Stomach (tissue), 9 donors: ENCODE data around the gene CELA3A. TPM values are rescaled to one million over a fixed set of nuclear protein-coding genes. Genes with fewer than 3 reads are reported as not detected.
"Not testable (repeated sequence)": the region's sequence is repeated elsewhere in the genome, so short reads cannot be mapped to it uniquely, and the experiment has no call there.

Source experiments
- DNase-seq, 2 donors: peaks; one replicate each; pipeline versions ENCODE4 v3.0.0 to v3.0.0-alpha.2; 2013 to 2019
- H3K27ac ChIP-seq, 5 donors: fragments of 200-600 bp in 4 of 5; sonication (generic) in 4 of 5; one replicate each; pipeline ENCODE4 v1.5.1; 2013 to 2019; ENCODE audit warnings: mild to moderate bottlenecking in 1 of 5, moderate library complexity in 1 of 5
- H3K27me3 ChIP-seq, 3 donors: fragments of 200-600 bp; sonication (generic); one replicate each; pipeline ENCODE4 v1.5.1; 2017 to 2019; ENCODE audit warnings: mixed run types in 1 of 3
- H3K36me3 ChIP-seq, 4 donors: fragments of 200-600 bp; sonication (generic); 1 replicate in 3 of 4; 2 replicates in 1 of 4; pipeline ENCODE4 v1.5.1; 2016 to 2019
- H3K4me1 ChIP-seq, 4 donors: fragments of 200-600 bp; sonication (generic); one replicate each; pipeline ENCODE4 v1.5.1; 2016 to 2019
- H3K4me3 ChIP-seq, 4 donors: fragments of 200-600 bp; sonication (generic) in 3 of 4; one replicate each; pipeline ENCODE4 v1.5.1; 2016 to 2019; ENCODE audit warnings: mild to moderate bottlenecking in 1 of 4
- H3K9me3 ChIP-seq, 4 donors: fragments of 200-600 bp; sonication (generic); one replicate each; pipeline ENCODE4 v1.5.1; 2016 to 2019
- POLR2AphosphoS5 ChIP-seq, 3 donors: sonication (generic); formaldehyde crosslinking; IDR thresholded peaks; one replicate each; pipeline ENCODE4 v1.6.1; 2016; ENCODE audit warnings: antibody characterized with exemption in 3 of 3
- WGBS, 5 donors: extraction: QIAGEN DNeasy Blood & Tissue Kit in 3 of 5; methylation state at CpG; one replicate each; pipeline versions ENCODE4 v1.1.5 to v1.1.7; 2013 to 2018; 5-methylcytosine and 5-hydroxymethylcytosine counted together
- intact Hi-C: fragments of 100-400 bp; cut with DNase I; formaldehyde crosslinking; loops from one replicate; pipeline ENCODE4 v1.15.1; 2023; ENCODE audit warnings: low total_unique reads
- polyA plus RNA-seq, 3 donors: library from polyadenylated mRNA; stranded (reverse); fragments of 200-250 nt; gene quantifications; one replicate each; pipeline ENCODE4 v1.2.3, GENCODE V29; 2013
- total RNA-seq, 5 donors: library from RNA; depleted of rRNA; stranded (reverse); fragments of >200 nt; gene quantifications; one replicate each; pipeline versions ENCODE4 v1.1.0 to v1.2.3, GENCODE V29; 2014 to 2016
- donor health status: healthy with polysubstance abuse.
- donor health status: Bipolar disorder and iron deficiency.
- donor health status: healthy.

Gene CELA3A
- total and polyA plus RNA-seq, 8 donors = 3.6 to 62.9 (median 17.2) TPM; not detected in 3

- H3K4me1 ChIP-seq = peaks cover 0 to 15% (median 13%) of the 10 kb centered on the region in 4 donors
- WGBS, 5 donors = 15 to 42% (median 37%) methylated on average over 4 to 6 of the region's 6 CpGs
- intact Hi-C loops, H3K9me3 ChIP-seq, H3K27me3 ChIP-seq, H3K4me3 ChIP-seq, H3K36me3 ChIP-seq: not testable (repeated sequence)
- peak overlapping the region; percentile 31 to 72 (median 66) for H3K27ac ChIP-seq
- peak; percentile 80 to 81 for DNase-seq
- TF ChIP-seq POLR2AphosphoS5 (IDR thresholded peaks at IDR 0.05) = peak in 1 of 3 donors; percentile 18
Measured at GRCh38 chr1:21974699-21975098, 26.8 kb upstream of the CELA3A start.

DNA sequence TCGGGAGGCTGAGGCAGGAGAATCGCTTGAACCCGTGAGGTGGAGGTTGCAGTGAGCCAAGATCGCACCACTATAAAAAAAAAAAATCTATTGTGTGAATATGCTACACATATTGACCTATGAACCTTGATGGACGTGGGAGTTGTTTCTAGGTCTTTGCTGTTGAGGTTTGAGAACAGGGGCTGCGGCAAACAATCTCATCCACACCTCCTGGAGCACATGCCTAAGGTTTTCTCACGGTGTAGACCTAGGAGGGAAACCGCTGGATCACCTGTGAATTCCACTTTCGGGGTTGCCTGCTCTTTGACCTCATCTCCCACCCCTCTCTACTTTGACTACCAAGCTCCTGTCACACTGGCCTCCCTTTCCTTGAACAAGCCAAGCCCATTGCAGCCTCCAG lies 26.2 kb upstream of the CELA3A start:
- peak overlapping the region; percentile 31 to 73 (median 55) for H3K27ac ChIP-seq
- H3K36me3 ChIP-seq, H3K4me3 ChIP-seq, intact Hi-C loops, H3K27me3 ChIP-seq, H3K9me3 ChIP-seq, DNase-seq: not testable (repeated sequence)
- H3K4me1 ChIP-seq = peaks cover 0 to 15% (median 13%) of the 10 kb centered on the region in 4 donors
- WGBS, 5 donors = 71 to 83% (median 81%) methylated on average over 9 of the region's 9 CpGs

DNA sequence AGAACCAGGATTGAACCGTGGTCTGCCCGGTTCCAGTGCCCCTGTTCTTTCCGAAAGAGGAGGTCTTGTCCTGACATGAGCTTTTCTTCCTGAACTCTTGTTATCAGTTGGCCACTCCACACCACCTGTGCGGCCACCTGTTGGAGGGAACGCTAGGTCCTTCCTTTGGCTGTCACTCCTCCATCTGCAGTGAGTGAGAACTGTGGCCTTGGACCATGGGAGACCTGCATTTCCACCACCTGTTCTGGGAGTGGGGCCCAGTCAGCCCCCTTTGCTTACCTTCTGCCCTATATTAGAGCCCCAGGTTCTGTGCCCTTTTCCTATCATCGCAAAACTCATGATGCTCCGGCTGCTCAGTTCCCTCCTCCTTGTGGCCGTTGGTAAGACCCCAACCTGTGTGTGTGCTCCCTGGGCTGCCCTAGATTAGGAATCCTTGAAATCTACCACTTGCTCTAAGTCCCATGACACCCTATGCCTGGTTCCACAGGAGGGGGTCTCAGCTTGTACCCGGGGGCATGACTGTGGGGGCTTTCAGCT lies 24.7 kb upstream of the CELA3A start, which contains the start of gene CELA3B:
Gene CELA3B (plus strand): TSS at position 320 of the 537 bp plus-strand sequence. CDS start 18 bp downstream, at position 338.
- Histone ChIP-seq H3K4me1 (peaks cover 0 to 15% (median 13%) of the 10 kb centered on the region in 4 donors), H3K27ac (peak within 1 kb of the TSS; percentile 5 to 73 (median 18))
- H3K27me3 ChIP-seq, H3K4me3 ChIP-seq, intact Hi-C loops, H3K9me3 ChIP-seq, H3K36me3 ChIP-seq: not testable (repeated sequence)
- DNase-seq = peak in 1 of 2 donors; percentile 48
- 63 to 74% (median 69%) methylated on average over 7 to 9 of the region's 9 CpGs for WGBS, 5 donors

- H3K36me3 ChIP-seq, DNase-seq, H3K9me3 ChIP-seq, H3K27me3 ChIP-seq, H3K4me3 ChIP-seq, intact Hi-C loops, H3K27ac ChIP-seq: not testable (repeated sequence)
- 92 to 96% (median 94%) methylated on average over 11 of the region's 11 CpGs for whole genome bisulfite sequencing, 5 donors
- H3K4me1 ChIP-seq = peaks cover 0 to 13% (median 12%) of the 10 kb centered on the region in 4 donors
Measured at GRCh38 chr1:21978209-21978608, 23.2 kb upstream of the CELA3A start.

DNA sequence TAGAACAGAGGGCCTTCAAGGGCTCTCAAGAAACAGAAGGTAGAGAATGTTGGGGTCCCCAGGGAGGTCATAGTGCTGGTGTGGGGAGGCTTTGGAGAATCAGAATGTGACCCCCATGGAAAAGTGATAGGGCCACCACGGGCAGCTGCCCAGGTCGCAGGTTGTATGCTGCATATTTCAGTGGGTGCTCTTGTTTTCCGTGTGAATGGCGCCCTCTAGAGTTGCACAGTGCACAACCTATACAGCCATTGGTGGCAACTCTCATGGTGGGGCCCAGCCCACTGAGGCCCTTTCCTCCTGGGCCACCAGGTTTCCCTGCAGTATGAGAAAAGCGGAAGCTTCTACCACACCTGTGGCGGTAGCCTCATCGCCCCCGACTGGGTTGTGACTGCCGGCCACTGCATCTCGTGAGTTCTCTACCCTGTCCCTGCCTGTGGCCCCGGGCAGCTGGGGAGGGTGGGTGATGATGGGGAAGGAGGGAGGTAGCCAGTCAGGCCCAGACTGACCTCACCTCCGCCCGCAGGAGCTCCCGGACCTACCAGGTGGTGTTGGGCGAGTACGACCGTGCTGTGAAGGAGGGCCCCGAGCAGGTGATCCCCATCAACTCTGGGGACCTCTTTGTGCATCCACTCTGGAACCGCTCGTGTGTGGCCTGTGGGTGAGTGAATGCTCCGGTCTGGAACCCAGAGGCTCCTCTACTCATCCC lies 20.8 kb upstream of the CELA3A start:
- H3K27me3 ChIP-seq, intact Hi-C loops, H3K27ac ChIP-seq, H3K36me3 ChIP-seq, H3K9me3 ChIP-seq, H3K4me1 ChIP-seq, H3K4me3 ChIP-seq: not testable (repeated sequence)
- 70 to 81% (median 75%) methylated on average over 8 to 20 of the region's 21 CpGs for WGBS, 5 donors
- DNase-seq = peak in 1 of 2 donors; percentile 52

- H3K4me1 ChIP-seq, H3K27me3 ChIP-seq, H3K36me3 ChIP-seq, H3K4me3 ChIP-seq, H3K27ac ChIP-seq, intact Hi-C loops, H3K9me3 ChIP-seq: not testable (repeated sequence)
- peak in 1 of 2 donors; percentile 56 for DNase-seq
- WGBS, 5 donors = 33 to 69% (median 55%) methylated on average over 1 to 3 of the region's 4 CpGs
Measured at GRCh38 chr1:21981253-21981652, 20.2 kb upstream of the CELA3A start.

- H3K27ac ChIP-seq, H3K4me3 ChIP-seq, intact Hi-C loops, H3K4me1 ChIP-seq, H3K27me3 ChIP-seq, H3K9me3 ChIP-seq, DNase-seq, H3K36me3 ChIP-seq: not testable (repeated sequence)
- WGBS, 5 donors = 64 to 78% (median 71%) methylated on average over 6 of the region's 6 CpGs
Measured at GRCh38 chr1:21982122-21982521, 19.3 kb upstream of the CELA3A start.

GRCh38 chr1:21983539-21983938 lies 17.9 kb upstream of the CELA3A start:
- H3K36me3 ChIP-seq, H3K9me3 ChIP-seq, H3K27me3 ChIP-seq, H3K4me1 ChIP-seq, H3K4me3 ChIP-seq, H3K27ac ChIP-seq, DNase-seq, intact Hi-C loops: not testable (repeated sequence)
- WGBS, 5 donors = 62 to 92% (median 73%) methylated on average over 3 to 10 of the region's 15 CpGs

GRCh38 chr1:21985893-21986292 lies 15.6 kb upstream of the CELA3A start:
- 33 to 80% (median 55%) methylated on average over 1 to 5 of the region's 5 CpGs; no CpG with 5 or more reads in 1 of the 5 donors for WGBS, 5 donors
- not testable (repeated sequence) for H3K27ac ChIP-seq, H3K4me3 ChIP-seq

GRCh38 chr1:21986386-21986785 lies 15.1 kb upstream of the CELA3A start:
- DNase-seq, intact Hi-C loops, H3K27me3 ChIP-seq, H3K4me3 ChIP-seq, H3K9me3 ChIP-seq, H3K27ac ChIP-seq, H3K4me1 ChIP-seq, H3K36me3 ChIP-seq: not testable (repeated sequence)
- WGBS, 5 donors = 88 to 93% (median 90%) methylated on average over 7 to 11 of the region's 12 CpGs

More at GRCh38 chr1:21985893-21986292, 15.6 kb upstream of the CELA3A start:
- H3K9me3 ChIP-seq, intact Hi-C loops, DNase-seq, H3K36me3 ChIP-seq, H3K4me1 ChIP-seq, H3K27me3 ChIP-seq: not testable (repeated sequence)

DNA sequence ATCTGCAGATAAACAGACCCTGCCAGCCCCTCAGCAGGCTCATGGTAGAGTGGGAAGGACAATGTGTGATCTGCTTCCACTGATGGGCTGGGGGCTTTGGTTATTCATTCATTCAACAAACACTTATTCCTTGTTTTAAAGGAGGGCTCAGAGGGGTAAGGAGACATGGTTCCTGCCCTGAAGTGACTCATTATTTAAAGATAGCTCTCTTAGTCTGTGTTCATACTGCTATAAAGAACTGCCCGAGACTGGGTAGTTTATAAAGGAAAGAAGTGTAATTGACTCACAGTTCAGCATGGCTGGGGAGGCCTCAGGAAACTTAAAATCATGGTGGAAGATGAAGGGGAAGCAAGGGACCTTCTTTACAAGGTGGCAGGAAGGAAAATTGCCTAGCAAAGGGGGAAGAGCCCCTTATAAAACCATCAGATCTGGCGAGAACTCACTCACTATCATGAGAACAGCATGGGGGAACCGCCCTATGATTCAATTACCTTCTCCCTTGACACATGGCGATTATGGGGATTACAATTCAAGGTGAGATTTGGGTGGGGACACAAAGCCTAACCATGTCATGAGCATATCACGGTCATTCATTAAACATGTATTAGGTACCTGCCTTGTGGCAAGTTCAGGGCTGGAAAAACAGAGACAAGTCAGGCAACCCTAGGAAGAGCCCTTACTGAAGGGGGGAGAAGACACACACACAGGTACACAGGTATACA lies 11.6 kb upstream of the CELA3A start:
- H3K4me1 ChIP-seq, H3K4me3 ChIP-seq, H3K36me3 ChIP-seq, H3K27me3 ChIP-seq, H3K27ac ChIP-seq, intact Hi-C loops, H3K9me3 ChIP-seq, DNase-seq: not testable (repeated sequence)
- WGBS, 5 donors = 39 to 85% (median 76%) methylated on average over 2 of the region's 5 CpGs
